Aortic smooth muscle cell (primary cell): Measurements from ENCODE around the gene GARS1. TPM values are rescaled to one million over a fixed set of nuclear protein-coding genes. Genes with fewer than 3 reads are reported as not detected.

ENCODE experiments used
- total RNA-seq: library from RNA; depleted of rRNA; stranded (reverse); fragments of >200 nt; gene quantifications from 2 replicates; pipeline ENCODE4 v1.2.3, GENCODE V29; 2014

Gene GARS1, protein sequence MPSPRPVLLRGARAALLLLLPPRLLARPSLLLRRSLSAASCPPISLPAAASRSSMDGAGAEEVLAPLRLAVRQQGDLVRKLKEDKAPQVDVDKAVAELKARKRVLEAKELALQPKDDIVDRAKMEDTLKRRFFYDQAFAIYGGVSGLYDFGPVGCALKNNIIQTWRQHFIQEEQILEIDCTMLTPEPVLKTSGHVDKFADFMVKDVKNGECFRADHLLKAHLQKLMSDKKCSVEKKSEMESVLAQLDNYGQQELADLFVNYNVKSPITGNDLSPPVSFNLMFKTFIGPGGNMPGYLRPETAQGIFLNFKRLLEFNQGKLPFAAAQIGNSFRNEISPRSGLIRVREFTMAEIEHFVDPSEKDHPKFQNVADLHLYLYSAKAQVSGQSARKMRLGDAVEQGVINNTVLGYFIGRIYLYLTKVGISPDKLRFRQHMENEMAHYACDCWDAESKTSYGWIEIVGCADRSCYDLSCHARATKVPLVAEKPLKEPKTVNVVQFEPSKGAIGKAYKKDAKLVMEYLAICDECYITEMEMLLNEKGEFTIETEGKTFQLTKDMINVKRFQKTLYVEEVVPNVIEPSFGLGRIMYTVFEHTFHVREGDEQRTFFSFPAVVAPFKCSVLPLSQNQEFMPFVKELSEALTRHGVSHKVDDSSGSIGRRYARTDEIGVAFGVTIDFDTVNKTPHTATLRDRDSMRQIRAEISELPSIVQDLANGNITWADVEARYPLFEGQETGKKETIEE
- 153 and 164 TPM in 2 replicates for total RNA-seq

GRCh38 chr7:30594540-30595435 is at the start of gene GARS1:
GARS1 (plus strand) TSS chr7:30594878; CDS start chr7:30594922, 44 bp downstream.

GRCh38 chr7:30682212-30683083 is 87.8 kb downstream of the GARS1 start, which contains the start of gene CRHR2:
CRHR2 (minus strand) TSS chr7:30682456; CDS start chr7:30682280, 176 bp downstream.

Other genes with a start within 250 kb of the GARS1 start
- 4.2 and 5.1 TPM in 2 replicates for gene NOD1, start 116.1 kb upstream of the GARS1 start, total RNA-seq
- gene GGCT, start 90.0 kb upstream of the GARS1 start, total RNA-seq, result 15.0 and 19.8 TPM in 2 replicates
- gene CRHR2, start 87.6 kb downstream of the GARS1 start, total RNA-seq, result not detected in 2 replicates
- 3.5 and 4.6 TPM in 2 replicates for gene INMT, start 157.3 kb downstream of the GARS1 start, total RNA-seq
- 6.6 and 8.1 TPM in 2 replicates for gene MINDY4, start 176.5 kb downstream of the GARS1 start, total RNA-seq